ENCODE data around the gene C19orf44. TPM values are rescaled to one million over a fixed set of nuclear protein-coding genes. Genes with fewer than 3 reads are reported as not detected.

The C19orf44 gene
- total RNA-seq, 1 donor from 2014 or later = 3.6 TPM

DNA sequence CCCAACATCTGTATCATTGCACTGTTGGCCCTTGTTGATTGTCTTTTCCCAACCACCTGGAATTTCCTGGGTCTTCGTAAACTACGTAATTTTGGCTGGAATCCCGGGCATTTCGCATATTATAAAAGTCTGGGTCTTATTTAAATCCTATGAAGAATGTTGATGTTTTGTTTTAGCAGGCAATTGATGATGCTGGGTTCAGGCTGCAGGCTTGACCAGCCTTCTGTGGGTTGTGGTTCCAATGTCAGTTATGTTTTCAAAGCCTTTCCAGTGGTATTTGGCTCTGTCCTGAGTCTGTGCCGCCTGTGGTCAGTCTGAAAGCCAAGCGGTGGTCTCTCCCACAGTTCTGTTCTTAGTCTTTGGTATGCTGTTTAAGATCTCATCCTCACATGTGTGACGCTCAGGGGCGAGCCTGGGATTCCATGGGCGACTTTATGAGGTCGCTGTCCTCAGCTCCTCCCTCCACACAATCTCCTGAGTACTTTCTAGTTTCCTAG is 63.6 kb downstream of the C19orf44 start:
- ATAC-seq (ENCODE audit: poor library complexity) (no peak), DNase-seq (no peak)
- intact Hi-C loops (cut with DNase I) = no loop called here

DNA sequence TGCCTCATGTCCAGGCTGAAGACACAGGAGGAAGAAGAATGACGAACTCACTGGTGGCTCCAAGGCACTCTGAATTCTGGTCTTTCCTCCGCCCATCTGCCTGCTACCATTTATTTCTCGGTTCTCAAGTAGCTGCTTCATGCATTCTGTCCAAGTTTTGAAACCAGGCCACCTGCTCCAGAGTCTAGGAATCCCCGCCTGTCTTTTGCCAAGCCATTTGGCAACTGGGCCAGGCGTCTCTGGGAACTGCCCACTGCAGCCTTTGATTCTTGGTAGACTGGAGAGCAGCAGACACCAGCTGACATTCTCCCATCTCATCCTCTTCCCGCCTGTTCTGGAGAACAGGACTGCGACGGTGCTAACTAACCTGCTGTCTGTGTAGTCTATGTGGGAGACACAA is 65.2 kb downstream of the C19orf44 start:
- intact Hi-C loops (cut with DNase I) = no loop called here
- DNase-seq (no peak), ATAC-seq (ENCODE audit: poor library complexity) (no peak)

DNA sequence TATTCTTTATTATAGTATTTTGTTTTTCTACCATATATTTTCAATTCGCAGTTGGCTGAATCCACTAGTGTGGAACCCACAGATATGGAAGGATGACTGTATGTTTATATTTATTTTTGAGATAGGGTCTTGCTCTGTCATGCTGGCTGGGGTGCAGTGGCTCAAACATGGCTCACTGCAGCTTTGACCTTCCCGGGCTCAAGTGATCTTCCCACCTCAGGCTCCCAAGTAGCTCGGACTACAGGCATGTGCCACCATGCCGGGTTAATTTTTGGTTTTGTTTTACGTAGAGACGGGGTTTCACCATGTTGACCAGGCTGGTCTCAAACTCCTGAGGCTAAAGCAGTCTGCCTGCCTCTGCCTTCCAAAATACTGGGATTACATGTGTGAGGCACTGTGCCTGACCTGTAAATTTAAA is 66.4 kb downstream of the C19orf44 start:
- DNase-seq (no peak), ATAC-seq (ENCODE audit: poor library complexity) (no peak)
- intact Hi-C loops (cut with DNase I) = no loop called here

DNA sequence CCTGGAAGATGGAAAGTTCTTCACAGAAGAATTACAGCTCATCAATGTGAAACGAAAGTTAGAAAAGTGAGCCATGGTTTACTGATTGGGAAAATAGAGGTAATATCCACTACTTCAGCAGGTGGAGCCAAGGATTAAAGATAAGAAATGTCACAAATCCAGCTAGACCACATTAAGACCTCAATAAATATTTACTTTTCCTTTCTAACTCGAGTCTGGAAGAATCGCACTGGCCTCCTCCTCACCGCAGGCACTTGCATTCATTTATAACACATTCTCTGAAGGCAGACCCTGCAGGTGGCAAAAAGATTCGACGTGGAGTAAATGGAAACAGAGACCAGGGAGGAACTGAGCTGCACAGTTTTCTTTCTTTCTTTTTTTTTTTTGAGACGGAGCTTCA is 68.6 kb downstream of the C19orf44 start:
- intact Hi-C loops (cut with DNase I) = no loop called here
- no peak for ATAC-seq (ENCODE audit: poor library complexity)
- DNase-seq = no peak

DNA sequence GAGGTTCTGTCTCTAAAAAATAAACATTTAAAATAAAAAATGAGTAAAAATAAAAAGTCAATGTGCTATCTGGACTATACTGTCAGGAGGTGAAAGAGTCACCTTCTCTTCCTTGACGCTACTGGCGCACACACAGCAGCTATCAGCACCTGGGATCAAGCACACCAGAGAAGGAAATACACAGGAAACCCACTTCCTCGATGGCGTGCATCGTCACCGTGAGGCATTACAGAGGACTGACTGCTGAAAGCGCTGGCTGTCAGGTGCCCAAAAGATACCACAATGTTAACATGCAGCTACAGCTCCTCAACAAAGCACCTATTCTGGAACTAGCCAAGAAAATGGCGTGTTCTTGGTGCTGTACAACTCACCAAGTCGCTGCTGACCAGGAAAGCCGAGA is 70.0 kb downstream of the C19orf44 start:
- ATAC-seq (ENCODE audit: poor library complexity) = no peak
- DNase-seq = no peak
- intact Hi-C loops (cut with DNase I) = no loop called here

- DNase-seq = no peak
- intact Hi-C loops (cut with DNase I) = no loop called here
- no peak for ATAC-seq (ENCODE audit: poor library complexity)
Measured at GRCh38 chr19:16566702-16567101, 70.5 kb downstream of the C19orf44 start.

DNA sequence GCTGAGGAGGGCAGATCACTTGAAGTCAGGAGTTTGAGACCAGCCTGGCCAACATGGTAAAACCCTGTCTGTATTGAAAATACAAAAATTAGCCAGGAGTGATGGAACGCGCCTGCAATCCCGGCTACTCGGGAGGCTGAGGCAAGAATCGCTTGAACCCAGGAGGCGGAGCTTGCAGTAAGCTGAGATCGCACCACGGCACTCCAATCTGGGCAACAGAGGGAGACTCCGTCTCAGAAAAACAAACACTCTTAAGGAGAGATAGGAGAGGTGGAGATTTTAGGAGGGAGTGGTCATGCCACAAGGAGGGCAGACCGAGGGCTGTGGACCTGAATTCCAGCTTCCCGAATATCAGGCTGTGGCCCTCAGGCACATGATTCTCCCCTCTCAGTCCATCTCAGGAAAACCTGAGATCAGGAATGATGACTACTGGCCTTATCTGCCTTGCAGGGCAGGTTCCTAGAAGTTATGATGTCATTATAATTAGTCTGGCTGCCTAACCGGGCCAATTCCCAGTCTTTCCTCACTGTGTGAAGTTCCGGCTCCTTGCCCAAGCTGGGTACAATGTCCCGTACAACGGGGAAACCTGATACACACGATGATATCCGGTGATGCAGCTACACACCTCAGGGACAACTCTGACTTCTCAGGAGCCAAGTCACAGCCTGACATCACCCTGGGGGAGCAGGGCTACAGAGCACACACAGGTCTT is 73.6 kb downstream of the C19orf44 start:
- ATAC-seq (ENCODE audit: poor library complexity) = no peak
- intact Hi-C loops (cut with DNase I) = loop anchor here (10.0 kb wide), 1 partner anchor 55 kb away; the partner anchor contains the start of gene MED26
- DNase-seq = no peak

Other genes with a start within 250 kb of the C19orf44 start
- 67.6 TPM for gene KLF2, start 171.6 kb upstream of the C19orf44 start, total RNA-seq
- gene EPS15L1, start 24.4 kb upstream of the C19orf44 start, total RNA-seq = 76.1 TPM
- not detected for gene CALR3, start 227 bp upstream of the C19orf44 start, total RNA-seq
- gene CHERP, start 46.0 kb downstream of the C19orf44 start, total RNA-seq = 19.7 TPM
- gene SLC35E1, start 76.0 kb downstream of the C19orf44 start, total RNA-seq = 20.8 TPM
- 3.9 TPM for gene MED26, start 131.8 kb downstream of the C19orf44 start, total RNA-seq
- 27.5 TPM for gene SMIM7, start 163.8 kb downstream of the C19orf44 start, total RNA-seq
- gene TMEM38A, start 164.7 kb downstream of the C19orf44 start, total RNA-seq = 44.6 TPM
- gene NWD1, start 223.5 kb downstream of the C19orf44 start, total RNA-seq = not detected

All from Right ventricle myocardium superior (tissue), 1 donor.